Stimulated activated CD4-positive, alpha-beta T cell treated with anti-CD3 and anti-CD28 coated beads, TNF-alpha, amount 100 ng/mL, for 48 hours (primary cell): ENCODE results near the gene CKM.
"Not testable (repeated sequence)": the region's sequence is repeated elsewhere in the genome, so short reads cannot be mapped to it uniquely, and the experiment has no call there.

ENCODE experiments used
- DNase-seq, 3 donors: peaks; one replicate each; pipeline ENCODE4 v3.0.0-alpha.2; 2020; ENCODE audit warnings: low read depth in 3 of 3

The CKM gene

GRCh38 chr19:45349430-45349941, 26.8 kb upstream of the CKM start:
- DNase-seq = no peak

- no peak for DNase-seq
Measured at GRCh38 chr19:45349126-45349415, 26.4 kb upstream of the CKM start.

- DNase-seq = no peak
Measured at GRCh38 chr19:45348367-45349125, 25.9 kb upstream of the CKM start.

- DNase-seq = no peak
Measured at GRCh38 chr19:45347570-45348366, 25.1 kb upstream of the CKM start.

- DNase-seq = no peak
Measured at GRCh38 chr19:45346449-45346848, 23.8 kb upstream of the CKM start.

- no peak for DNase-seq
Measured at GRCh38 chr19:45345506-45345860, 22.8 kb upstream of the CKM start.

- no peak for DNase-seq
Measured at GRCh38 chr19:45344621-45345505, 22.2 kb upstream of the CKM start.

GRCh38 chr19:45342911-45343310, 20.2 kb upstream of the CKM start:
- DNase-seq = no peak

- no peak for DNase-seq
Measured at GRCh38 chr19:45340899-45341453, 18.3 kb upstream of the CKM start.

- peak in 1 of 3 donors; percentile 27 for DNase-seq
Measured at GRCh38 chr19:45340232-45340898, 17.7 kb upstream of the CKM start, which contains the start of gene KLC3. TSS of gene KLC3 (plus strand) at chr19:45340750. CDS start at chr19:45345542, 4,792 bp downstream.

GRCh38 chr19:45339629-45340028, 17.0 kb upstream of the CKM start:
- no peak for DNase-seq

GRCh38 chr19:45336696-45337251, 14.1 kb upstream of the CKM start:
- no peak for DNase-seq

GRCh38 chr19:45334881-45335280, 12.2 kb upstream of the CKM start:
- not testable (repeated sequence) for DNase-seq

GRCh38 chr19:45333609-45334303, 11.1 kb upstream of the CKM start:
- no peak for DNase-seq

GRCh38 chr19:45331411-45331810, 8.7 kb upstream of the CKM start:
- DNase-seq = no peak

- no peak for DNase-seq
Measured at GRCh38 chr19:45327404-45328143, 4.9 kb upstream of the CKM start.

GRCh38 chr19:45324349-45324907, 1.8 kb upstream of the CKM start:
- DNase-seq = no peak

GRCh38 chr19:45323671-45324081, 1.0 kb upstream of the CKM start:
- DNase-seq = no peak

- no peak for DNase-seq
Measured at GRCh38 chr19:45322311-45322710, 364 bp downstream of the CKM start.
